Fibroblast of pulmonary artery (primary cell): ENCODE measurements around the gene MVB12B.

Experiments used
- DNase-seq: peaks from one replicate; pipeline ENCODE4 v3.0.0-alpha.2; 2010; ENCODE audit warnings: low read depth
- H3K4me3 ChIP-seq: replicated peaks from 2 replicates; pipeline ENCODE4 v1.5.1; 2011; ENCODE audit warnings: low read depth, mild to moderate bottlenecking, control low read depth, low read length, moderate library complexity
- CTCF ChIP-seq: IDR thresholded peaks from 2 replicates; pipeline ENCODE4 v1.5.1; 2011; ENCODE audit warnings: mild to moderate bottlenecking, control low read depth, low read length, inconsistent platforms; ENCODE audit errors: missing control alignments

MVB12B gene

GRCh38 chr9:126367139-126367538 lies 40.5 kb downstream of the MVB12B start:
- H3K4me3 ChIP-seq, result no peak overlapping the region
- no peak for DNase-seq
- no peak for TF ChIP-seq CTCF

GRCh38 chr9:126367616-126368015 lies 41.0 kb downstream of the MVB12B start:
- no peak for DNase-seq
- no peak overlapping the region for H3K4me3 ChIP-seq
- TF ChIP-seq CTCF, result no peak

GRCh38 chr9:126368020-126368419 lies 41.4 kb downstream of the MVB12B start:
- no peak overlapping the region for H3K4me3 ChIP-seq
- no peak for TF ChIP-seq CTCF
- DNase-seq, result no peak

- DNase-seq, result no peak
- no peak overlapping the region for H3K4me3 ChIP-seq
- no peak for TF ChIP-seq CTCF
Observed at GRCh38 chr9:126371007-126371870, 44.6 kb downstream of the MVB12B start.

GRCh38 chr9:126372716-126373115 lies 46.1 kb downstream of the MVB12B start:
- no peak for TF ChIP-seq CTCF
- no peak for DNase-seq
- H3K4me3 ChIP-seq, result no peak overlapping the region

GRCh38 chr9:126373241-126373640 lies 46.6 kb downstream of the MVB12B start:
- no peak for TF ChIP-seq CTCF
- no peak overlapping the region for H3K4me3 ChIP-seq
- peak; percentile 7 for DNase-seq

GRCh38 chr9:126374366-126374781 lies 47.7 kb downstream of the MVB12B start:
- no peak for DNase-seq
- H3K4me3 ChIP-seq, result no peak overlapping the region
- TF ChIP-seq CTCF, result no peak
